NCI-H2029 (cell line): Measurements from ENCODE around the gene ITGA2.
"Not testable (repeated sequence)": the region's sequence is repeated elsewhere in the genome, so short reads cannot be mapped to it uniquely, and the experiment has no call there.

Source experiments
- DNase-seq: peaks from one replicate; lab custom pipeline; 2025; lab: John Stamatoyannopoulos, UW

ITGA2 gene

GRCh38 chr5:53099546-53099945, 110.4 kb downstream of the ITGA2 start:
- DNase-seq, result no peak

DNA sequence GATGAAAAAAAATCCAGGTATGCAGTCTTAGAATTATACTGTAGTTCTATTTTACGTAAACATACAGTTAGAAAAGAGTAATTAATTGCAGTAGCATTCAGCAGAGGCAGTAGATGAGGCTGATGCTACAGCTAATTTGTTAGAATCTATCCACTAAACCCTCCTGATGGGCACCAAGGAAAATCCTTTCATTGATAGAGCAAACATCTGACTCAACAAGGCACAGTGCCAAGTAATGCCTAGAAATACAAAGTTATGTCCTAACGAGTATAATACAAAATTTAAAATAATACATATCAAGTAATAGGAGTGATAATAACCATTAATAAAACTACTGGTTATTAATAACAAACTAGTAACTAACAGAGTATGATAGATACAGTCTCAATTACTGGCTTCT, 111.5 kb downstream of the ITGA2 start:
- no peak for DNase-seq

DNA sequence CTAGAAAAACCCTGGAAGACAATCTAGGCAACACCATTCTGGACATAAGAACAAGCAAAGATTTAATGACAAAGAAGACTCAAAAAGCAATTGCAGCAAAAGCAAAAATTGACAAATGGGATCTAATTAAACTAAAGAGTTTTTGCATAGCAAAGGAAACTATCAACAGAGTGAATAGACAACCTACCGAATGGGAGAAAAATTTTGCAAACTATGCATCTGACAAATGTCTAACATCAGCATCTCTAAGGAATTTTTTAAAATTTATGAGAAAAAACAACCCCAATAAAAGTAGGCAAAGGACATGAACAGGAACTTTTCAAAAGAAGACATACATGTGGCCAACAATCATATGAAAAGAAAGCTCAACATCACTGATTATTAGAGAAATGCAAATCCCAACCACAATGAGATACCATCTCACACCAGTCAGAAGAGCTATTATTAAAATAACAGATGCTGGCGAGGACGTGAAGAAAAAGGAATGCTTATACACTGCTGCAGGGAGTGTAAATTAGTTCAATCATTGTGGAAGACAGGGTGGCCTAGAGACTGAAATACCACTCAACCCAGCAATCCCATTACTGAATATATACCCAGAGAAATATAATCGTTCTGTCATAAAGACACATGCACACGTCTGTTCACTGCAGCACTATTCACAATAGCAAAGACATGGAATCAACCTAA, 116.6 kb downstream of the ITGA2 start:
- no peak for DNase-seq

GRCh38 chr5:53109056-53109442, 119.9 kb downstream of the ITGA2 start:
- no peak for DNase-seq

- peak; percentile 73 for DNase-seq
Measured at GRCh38 chr5:53109443-53110127, 120.4 kb downstream of the ITGA2 start, which contains the start of gene MOCS2. TSS of gene MOCS2 (minus strand) at chr5:53109757. CDS start at chr5:53107174, 2,583 bp downstream.

- no peak for DNase-seq
Measured at GRCh38 chr5:53110156-53110555, 121.0 kb downstream of the ITGA2 start.

DNA sequence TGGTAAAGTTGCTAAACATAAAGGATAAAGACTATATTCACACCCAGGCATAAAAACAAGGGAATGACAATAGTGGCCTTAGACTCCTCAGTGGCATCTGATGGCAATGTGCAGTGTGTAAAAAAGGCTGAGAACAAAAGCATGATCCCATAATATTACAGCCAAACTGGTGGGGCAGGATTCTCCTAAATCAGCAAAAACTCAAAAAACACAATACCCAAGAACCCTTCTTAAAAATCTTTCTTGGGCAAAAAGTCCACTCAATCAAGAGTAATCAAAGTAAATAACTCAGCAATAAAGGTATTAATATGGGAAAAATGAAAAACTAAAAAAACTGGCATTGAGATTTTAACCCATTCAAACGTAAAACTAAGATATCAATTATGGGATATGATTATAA, 122.0 kb downstream of the ITGA2 start:
- DNase-seq, result no peak

GRCh38 chr5:53112307-53112706, 123.2 kb downstream of the ITGA2 start:
- DNase-seq, result not testable (repeated sequence)

DNA sequence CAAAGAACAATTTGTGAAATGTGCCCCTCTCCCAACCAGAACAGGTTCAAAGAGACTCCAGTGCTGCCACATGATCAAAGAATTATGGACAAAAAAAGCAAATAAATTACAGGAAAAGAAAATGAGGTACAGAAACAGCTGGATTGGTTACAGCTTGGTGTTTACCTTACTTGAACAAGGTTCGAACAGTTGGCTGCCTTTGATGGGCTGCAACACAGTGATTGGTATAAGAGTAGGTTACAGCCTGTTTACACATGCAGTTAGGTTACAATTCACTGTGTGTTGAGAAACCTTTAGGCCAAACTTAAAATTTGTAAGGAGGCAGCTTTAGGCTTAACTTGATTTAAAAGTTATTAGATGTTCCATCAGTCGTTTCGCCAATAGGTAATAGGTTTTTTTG, 123.8 kb downstream of the ITGA2 start:
- DNase-seq, result no peak

DNA sequence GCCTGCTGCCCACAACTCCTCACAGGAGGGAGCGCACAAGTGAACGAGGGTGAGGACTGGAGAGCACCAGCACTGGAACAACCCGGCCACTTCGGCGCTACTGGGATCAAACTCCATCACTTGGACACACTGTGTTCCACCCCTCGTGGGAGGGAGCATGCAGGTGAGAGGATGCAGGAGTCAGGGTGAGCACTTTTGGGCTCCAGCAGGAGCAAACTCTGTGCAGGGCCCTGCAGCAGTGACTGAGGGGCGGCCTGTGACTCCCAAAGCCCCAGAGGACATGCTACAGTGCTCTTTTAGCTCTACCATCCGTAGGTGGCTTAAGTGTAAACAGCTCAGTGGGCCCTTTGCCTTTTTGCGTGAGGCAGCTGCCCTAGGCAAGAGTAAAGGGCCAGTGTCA, 124.8 kb downstream of the ITGA2 start:
- no peak for DNase-seq

DNA sequence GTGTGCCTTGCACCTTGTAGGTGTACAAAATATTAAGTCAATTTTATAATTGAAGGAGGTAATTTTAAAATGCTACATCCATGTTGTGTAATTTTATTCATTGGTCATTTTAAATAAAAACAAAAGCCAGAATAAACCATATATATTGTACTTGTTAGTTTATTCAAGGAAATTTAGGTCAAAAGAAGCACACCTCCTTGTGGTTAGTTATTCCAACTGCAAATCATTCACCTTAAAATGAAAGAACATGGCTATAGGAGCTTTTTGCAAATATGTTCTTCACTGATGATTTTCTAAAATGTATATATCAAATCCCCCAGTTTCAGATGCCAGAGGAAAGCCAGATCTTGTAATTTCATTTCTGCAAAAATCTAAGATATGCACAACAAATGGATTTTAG, 125.8 kb downstream of the ITGA2 start:
- no peak for DNase-seq

DNA sequence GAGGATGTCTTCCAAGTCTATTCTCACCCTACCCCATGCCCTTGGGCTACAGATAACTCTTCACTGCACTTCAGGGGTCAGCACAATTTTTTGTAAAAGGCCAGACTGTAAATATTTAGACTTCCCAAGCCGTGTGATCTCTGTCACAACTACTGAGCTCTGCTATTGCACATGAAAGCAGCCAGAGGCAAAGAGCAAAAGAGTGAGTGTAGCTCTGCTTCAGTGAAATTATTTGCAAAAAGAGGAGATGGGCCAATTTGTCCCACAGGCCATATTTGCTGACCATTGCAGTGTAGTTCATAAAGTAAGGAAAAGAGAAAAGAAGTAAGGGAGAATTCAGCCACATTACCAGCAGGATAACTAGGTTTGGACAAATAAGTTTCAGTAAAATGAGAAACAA, 127.4 kb downstream of the ITGA2 start:
- DNase-seq, result no peak

DNA sequence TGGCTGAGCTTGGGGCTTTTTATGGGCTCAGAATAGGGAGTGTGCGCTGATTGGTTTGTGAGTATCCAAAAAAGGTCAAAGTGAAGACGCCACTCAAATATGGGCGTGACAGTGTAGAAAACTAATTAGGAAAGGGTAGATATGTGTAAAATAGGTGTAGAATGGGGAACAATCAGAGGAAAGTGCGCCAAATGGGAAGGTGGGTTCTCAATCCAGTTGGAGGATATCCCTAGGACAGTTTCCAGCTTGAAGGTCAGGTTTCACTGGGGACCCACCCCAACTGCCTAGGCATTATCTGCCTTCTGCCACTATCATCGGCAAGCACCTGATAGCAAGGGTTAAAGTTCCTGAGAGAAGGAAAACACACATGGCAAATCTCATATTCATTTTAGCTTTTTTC, 129.7 kb downstream of the ITGA2 start:
- DNase-seq, result no peak

DNA sequence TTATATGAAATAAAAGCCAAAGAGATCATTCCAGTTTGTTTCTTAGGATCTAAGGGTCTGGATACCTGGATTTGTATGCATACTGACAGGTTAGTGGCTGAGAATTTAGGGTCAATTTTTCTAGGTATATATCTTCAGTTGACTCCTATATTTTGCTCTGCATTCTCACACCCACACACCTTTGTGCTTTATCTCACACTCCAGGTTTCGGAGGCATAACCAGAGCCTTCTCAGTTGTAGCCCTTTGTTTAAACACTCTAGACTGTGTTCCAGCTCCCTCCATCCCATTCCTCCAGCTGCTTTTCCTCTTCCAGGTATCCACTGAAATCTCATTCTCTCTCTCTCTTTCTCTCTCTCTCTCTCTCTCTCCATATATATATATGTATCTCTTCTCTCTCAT, 131.0 kb downstream of the ITGA2 start:
- DNase-seq, result no peak

DNA sequence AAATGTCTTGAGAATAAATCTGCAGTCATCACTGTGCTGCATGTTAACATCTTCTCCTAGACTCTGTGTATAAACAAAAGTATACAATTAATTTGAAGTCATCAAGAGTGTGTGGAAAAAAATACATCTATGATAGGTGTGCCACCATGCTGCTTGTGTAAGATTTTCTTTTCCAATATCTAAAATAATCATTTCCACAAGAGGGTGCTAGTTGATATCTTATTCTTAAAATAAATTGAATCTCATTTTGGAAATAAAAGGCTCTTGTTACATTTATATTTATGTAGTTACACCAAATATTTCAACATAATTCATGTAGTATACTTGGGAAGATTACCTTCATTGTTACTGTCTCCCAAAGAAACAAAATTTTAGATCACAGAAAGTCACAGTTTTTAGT, 134.6 kb downstream of the ITGA2 start:
- no peak for DNase-seq

DNA sequence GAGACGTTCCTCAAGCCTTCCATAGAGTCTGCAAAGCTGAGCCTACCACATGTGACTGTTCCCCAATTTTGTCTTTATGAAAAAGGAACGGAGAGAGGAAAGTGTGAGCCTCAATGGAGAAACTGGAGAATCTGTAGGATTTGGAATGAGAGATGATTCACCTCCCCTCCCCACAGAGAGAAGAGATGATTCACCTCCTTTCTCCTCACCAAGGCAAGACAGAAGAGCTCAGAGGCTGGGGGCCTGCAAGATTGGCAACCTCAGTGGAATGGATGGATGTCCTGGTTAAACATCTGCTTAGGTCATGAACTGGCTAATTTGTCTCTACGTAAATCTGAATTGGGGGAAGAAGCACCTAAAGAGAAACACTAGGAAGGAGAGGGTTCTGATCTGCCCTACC, 137.4 kb downstream of the ITGA2 start:
- no peak for DNase-seq

GRCh38 chr5:53127107-53127506, 138.0 kb downstream of the ITGA2 start:
- DNase-seq, result no peak

GRCh38 chr5:53128481-53128880, 139.3 kb downstream of the ITGA2 start:
- DNase-seq, result no peak

- DNase-seq, result no peak
Measured at GRCh38 chr5:53130266-53130665, 141.1 kb downstream of the ITGA2 start.

- no peak for DNase-seq
Measured at GRCh38 chr5:53133020-53133419, 143.9 kb downstream of the ITGA2 start.
